GM20000 (cell line): ENCODE results near the gene NOL7.

Source experiments
- DNase-seq: peaks from one replicate; pipeline ENCODE4 v3.0.0; 2012; ENCODE audit warnings: low spot score
- CTCF ChIP-seq: IDR thresholded peaks from 2 replicates; pipeline ENCODE4 v1.5.1; 2012; ENCODE audit warnings: mild to moderate bottlenecking, control low read depth; ENCODE audit errors: extremely low read depth, missing control alignments

The NOL7 gene

GRCh38 chr6:13614926-13615791 lies at the start of gene NOL7:
Gene NOL7, plus strand, starts transcription at chr6:13615335. Its CDS starts 24 bp downstream, at chr6:13615359.
- peak; percentile 94 for TF ChIP-seq CTCF
- peak; percentile 98 for DNase-seq

GRCh38 chr6:13565921-13566320 lies 49.2 kb upstream of the NOL7 start:
- no peak for TF ChIP-seq CTCF
- DNase-seq: no peak

- no peak for DNase-seq
- no peak for TF ChIP-seq CTCF
These were observed 48.6 kb upstream of the NOL7 start for GRCh38 chr6:13566500-13566899.

DNA sequence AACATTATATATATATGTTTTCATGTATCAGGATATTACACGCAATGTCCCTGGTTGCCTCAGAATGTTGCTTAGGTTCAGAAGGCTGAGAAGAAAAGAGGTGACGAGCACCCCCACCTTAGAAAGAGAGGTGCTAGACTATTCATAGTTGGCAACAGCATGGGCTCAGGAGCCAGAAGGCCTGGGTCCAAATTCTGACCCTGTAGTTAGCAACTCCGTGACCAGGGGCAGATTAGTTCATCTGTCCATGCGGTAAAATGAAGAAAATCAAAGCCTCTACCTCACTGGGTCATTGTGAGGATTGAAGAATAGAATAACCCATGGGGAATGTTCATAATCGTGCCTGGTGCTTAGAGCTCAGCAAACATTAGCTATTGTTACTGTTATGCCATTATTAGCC lies 46.2 kb upstream of the NOL7 start:
- no peak for DNase-seq
- TF ChIP-seq CTCF: no peak

DNA sequence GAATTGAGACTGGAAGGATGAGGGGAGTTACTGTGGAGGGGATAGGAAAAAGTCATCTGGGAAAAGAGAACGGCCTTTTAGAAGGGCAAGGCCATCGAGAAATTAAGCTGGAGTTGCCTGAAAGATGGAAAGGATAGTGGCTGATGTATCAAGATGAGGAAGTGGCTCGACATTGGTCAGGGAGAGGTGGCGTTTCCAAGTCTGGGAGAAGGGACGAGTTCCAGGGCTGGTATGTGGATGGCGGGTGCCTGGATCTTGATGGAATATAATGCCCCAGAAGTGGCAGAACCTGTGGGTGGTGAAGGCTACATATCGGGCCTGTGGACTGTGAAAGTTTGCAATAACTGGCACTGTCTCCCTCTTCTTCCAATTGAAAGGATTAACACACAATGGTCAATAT lies 42.9 kb upstream of the NOL7 start:
- TF ChIP-seq CTCF: no peak

GRCh38 chr6:13572951-13573654 lies 42.0 kb upstream of the NOL7 start:
- TF ChIP-seq CTCF: no peak
- DNase-seq: no peak

More for the DNA sequence above, 42.9 kb upstream of the NOL7 start:
- no peak for DNase-seq

DNA sequence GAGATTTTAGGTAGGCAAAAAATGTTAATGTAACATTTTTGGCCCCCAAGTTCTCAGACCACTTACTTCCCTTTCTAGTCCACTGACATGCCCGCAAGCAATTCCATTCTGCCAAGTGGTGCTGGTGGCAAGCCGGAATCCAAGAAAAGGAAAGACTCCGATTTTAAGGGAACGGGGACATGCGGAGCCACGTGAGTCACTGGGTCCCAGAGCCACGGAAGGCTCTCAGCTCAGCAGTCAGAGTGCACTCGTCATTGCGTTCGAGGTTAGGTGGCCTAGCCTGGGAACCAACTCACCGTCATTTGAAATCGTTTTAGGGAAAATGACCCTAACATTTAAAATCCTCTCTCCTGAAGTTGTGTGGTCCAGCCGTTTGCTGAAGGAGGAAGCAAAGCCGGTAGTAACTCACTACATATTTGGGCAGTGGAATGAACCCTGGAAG lies 41.4 kb upstream of the NOL7 start:
- TF ChIP-seq CTCF: no peak
- DNase-seq: no peak
